HTR-8/SVneo (cell line): ENCODE data around the gene CD34.

Source experiments
- DNase-seq: peaks from one replicate; pipeline ENCODE4 v3.0.0; 2011; ENCODE audit warnings: low spot score, mixed read lengths; ENCODE audit not compliant: insufficient read length
- FAIRE-seq: peaks from 2 replicates; lab custom pipeline; 2011; peaks lifted over from hg19 to GRCh38; lab: Jason Lieb, UNC

The CD34 gene

DNA sequence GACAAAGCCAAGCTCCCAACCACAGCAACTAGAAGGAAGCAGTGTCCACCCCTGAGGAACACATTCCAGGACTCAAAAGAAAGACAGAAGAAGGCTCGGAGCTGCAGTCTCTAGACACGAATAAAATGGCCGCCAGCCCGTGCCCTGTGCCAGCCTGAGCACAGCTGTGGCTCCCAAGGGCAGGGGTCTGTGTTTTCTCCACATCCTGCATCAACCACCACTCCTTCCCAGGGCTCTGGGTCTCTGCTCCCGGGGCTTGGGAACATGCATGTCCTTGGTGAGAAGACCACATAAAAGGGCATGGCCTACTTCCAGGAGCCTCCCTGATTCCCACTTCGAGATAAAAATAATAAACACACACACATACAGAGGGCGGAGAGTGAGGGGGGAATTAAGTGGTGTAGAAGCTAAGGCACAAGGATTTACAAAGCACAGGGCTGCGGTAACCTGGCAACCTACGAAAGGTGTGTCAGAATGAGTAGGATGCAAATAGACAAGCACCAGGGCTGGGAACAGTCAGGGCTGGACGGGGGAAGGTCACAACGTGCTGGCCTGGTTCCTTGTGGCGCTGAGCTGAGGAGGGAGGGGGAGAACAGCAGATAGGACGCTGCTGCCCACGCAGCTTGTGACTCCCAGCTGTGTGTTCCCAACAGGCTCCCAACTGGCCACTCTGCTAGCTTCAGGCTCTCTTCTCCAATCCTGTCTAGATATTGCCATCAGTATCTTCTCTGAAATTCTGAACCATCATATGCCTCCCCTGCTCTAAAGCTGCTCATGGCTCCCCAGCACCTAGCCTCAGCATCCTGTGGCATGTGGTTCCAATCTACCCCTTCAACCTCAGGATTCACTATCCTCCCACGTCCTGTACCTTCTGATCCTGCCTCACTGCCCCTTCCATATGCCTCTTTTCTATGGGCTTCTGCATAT is 72.5 kb downstream of the CD34 start:
- DNase-seq (no peak), FAIRE-seq (no peak)

DNA sequence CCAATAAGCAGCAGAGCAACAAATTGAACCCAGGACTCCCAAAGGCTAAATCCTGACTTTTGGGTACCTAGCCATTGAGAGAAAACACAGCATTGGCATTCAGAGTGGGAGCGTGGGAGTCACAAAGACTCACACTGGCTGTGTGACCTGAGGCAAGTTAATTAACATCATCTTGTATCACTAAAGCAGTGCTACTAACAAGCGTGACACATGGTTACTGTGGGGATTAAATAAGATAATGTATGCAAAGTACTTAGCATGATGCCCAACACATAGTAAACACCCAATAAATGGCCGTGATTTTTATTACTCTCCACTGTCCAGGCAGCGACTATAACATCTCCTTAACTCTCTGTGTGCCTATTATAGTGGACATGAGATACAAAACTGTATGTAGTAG is 73.3 kb downstream of the CD34 start:
- FAIRE-seq (peak; percentile 46), DNase-seq (no peak)

DNA sequence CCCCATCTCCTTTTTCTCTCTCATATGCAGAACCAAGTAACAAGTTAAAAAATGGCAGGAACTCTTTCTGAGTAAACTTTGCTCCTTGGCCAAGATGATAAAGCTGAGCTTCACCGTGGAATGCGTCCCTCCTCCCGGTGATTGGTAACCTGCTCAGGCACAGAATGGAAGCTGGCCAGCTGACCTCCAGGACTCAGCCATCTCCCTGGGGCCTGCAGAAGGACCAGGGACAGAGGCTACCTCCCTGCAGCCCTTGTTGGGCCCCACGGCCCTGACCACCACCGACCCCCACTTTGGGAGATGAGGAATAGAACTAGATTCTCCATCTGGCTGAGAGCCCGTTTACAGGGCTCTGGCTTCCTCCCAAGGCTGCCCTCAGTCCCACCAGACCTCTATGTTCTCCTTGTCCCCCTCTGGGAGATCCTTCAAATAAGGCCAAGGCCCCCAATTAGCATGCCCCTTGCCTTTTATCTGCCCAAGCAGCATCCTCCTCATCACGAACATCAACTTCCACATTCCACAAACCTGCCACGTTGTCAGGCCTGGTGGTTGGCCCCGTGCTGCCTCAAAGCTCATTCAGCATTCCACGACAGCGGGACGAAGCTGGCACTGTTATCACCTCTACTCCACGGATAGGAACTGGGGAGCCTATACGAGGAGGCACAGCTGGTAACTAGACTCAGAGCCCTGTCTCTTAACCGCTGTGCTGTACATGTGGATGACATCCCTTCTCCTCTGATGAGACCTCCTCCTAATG is 74.2 kb downstream of the CD34 start:
- DNase-seq = no peak
- peak; percentile 31 for FAIRE-seq

DNA sequence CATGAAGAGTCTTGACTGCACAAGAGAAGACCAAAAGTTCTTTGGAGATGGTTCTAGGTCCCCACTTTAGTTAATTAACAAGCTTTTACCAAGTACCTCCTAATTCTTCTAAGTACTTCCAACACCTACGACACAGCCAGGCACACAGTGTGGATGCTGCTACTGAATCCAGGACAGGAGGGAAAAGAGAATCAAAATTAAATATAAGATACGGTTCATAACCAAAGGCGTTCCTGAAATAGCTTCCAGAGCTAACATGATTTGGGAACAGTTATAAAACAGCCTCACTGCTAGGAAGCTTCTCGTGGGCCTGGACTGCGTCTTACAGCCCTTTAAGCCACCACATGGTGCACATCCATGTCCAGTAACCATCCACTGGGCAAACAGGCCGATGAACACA is 75.0 kb downstream of the CD34 start:
- FAIRE-seq (no peak), DNase-seq (no peak)

DNA sequence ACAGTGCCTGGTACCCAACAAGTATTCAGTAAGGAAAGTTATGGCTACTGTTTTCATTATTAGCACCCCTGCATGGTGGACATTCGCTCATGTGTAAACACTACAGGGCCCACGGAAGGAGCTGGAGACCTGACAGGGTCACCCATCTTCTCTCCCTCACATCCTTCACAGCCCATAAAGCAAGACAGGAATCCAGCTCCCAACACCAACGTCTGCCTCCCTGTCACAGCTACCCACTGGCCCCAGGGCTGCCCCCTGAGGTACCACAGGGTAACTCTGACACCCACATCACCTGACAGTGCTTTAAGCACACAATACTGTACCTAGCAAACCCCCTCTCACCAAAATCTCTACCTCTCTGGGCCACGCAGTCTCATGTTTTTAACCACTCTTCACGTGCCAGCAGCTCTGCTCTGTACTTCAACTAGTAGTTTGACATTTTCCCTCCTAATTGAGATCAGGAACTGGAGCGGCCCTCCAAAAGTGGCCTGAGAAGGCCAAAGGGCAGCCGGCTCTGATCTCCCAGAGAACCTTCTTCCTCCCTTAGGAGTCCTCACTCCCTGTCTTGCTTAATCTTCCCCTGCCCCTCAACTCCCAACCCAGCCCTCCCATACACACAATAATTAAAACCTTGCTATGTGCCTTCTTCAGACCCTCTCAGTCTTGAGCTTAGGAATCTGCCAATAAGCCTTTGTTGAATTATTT is 76.8 kb downstream of the CD34 start:
- DNase-seq = no peak
- no peak for FAIRE-seq

DNA sequence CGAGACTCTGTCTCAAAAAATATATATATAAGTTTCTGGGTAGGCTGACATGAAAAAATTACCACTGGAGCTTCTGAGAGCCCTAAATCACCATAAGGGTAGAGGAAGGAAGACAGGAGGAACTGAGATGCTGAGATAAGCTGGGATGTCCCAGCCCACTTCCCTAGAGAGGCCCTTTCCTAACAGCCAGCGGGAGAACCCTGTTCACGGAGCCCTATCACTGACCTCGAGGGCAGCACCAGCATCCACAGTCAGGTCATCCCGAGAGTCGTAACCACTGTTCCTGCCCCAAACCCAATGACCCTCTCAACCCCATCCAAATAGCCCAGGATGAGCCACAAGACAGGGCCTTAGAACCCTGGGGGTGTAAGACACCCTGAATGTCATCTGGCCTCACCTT is 77.5 kb downstream of the CD34 start:
- FAIRE-seq (no peak), DNase-seq (no peak)

DNA sequence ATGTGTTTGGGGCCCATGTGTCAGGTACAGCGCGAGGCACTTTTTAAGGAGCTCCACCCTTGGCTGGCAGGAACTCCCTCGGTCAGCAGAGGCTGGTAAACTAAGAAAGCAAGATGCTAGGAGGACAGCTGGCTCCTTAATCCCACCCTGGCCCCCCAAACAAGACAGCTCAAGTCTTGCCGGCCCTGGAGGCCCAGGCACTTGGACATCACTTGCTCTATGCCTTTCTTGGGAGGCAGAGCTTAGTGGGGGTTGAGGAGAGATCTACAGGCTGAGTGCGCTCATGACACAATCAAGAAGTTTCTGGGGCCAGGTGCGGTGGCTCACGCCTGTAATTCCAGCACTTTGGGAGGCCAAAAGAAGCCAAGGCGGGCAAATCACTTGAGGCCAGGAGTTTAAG is 78.1 kb downstream of the CD34 start:
- FAIRE-seq (no peak), DNase-seq (no peak)

DNA sequence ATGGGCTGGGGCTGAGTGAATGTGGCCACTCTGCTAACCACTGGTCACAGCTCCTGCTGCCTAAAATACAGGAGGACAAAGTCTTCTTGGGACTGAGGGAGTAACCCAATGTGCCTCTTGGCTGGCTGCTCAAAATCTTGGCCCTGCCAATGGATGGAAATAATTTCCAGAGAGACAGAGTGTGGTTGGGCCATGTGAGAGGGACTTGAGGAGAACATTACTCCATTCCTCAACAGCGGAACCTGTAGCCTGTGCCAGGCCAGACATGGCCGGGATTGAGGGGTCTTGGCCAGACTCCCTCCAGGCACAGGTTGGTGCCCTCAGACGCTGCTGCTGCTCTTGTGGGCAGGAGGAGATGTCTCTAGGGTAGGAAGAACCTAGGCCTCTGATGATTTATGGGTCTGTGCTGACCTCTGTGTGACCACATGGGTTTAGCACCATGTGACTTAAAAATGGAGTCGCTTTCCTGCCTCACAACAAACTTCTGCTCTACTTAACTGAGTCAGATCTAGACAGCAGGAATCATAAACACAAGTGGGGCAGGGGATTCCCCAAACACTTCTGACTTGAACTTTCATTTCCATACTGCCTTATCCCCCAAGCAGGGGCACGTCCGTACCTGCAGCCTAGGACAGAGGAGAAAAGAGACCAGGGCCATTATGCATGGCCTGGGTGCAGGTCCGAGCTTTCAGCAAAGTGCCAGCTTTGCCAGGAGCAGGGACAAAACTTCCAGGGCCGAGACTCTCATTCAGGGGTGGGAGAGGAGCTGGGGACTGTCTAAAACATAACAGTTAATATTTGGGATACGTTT is 79.2 kb downstream of the CD34 start:
- FAIRE-seq (no peak), DNase-seq (no peak)
